HuH-7 (cell line): ENCODE data around the gene MGAT4C.
"Not testable (repeated sequence)": the region's sequence is repeated elsewhere in the genome, so short reads cannot be mapped to it uniquely, and the experiment has no call there.

ENCODE experiments used
- DNase-seq: peaks from one replicate; pipeline ENCODE4 v3.0.0; 2011; ENCODE audit warnings: low spot score

Gene MGAT4C

GRCh38 chr12:86256163-86256562 is at the start of gene MGAT4C:
Gene MGAT4C (minus strand): TSS chr12:86256391.
- no peak for DNase-seq

DNA sequence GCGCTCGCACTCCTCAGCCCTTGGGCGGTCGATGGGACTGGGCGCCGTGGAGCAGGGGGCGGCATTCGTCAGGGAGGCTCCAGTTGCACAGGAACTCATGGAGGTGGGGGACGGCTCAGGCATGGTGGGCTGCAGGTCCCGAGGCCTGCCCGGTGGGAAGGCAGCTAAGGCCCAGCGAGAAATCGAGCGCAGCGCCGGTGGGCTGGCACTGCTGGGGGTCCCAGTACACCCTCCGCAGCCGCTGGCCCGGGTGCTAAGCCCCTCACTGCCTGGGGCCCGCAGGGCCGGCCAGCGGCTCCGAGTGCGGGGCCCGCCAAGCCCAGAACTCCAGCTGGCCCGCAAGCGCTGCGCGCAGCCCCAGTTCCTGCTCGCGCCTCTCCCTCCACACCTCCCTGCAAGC is 40.2 kb upstream of the MGAT4C start:
- DNase-seq = not testable (repeated sequence)

GRCh38 chr12:86293682-86294240 is 37.6 kb upstream of the MGAT4C start:
- DNase-seq = no peak

GRCh38 chr12:86292480-86292879 is 36.3 kb upstream of the MGAT4C start:
- DNase-seq = no peak

DNA sequence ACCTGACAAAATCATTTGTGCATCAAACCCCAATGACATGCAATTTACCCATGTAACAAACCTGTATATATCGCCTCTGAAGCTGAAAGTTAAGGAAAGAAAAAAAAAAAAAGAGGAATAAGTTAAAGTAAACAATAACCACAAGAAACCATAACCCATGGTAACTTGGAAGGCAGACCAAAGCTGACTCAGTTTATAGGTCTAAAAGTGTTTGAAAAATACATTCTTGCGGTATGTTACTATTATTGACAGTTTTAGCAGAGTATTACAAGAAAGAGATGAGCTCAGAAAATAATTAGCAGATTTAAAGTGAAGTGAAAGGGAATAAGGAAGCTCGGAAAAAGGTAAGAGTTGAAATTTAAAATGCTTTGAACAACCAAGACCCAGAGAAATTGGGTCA is 34.4 kb upstream of the MGAT4C start:
- DNase-seq = no peak

DNA sequence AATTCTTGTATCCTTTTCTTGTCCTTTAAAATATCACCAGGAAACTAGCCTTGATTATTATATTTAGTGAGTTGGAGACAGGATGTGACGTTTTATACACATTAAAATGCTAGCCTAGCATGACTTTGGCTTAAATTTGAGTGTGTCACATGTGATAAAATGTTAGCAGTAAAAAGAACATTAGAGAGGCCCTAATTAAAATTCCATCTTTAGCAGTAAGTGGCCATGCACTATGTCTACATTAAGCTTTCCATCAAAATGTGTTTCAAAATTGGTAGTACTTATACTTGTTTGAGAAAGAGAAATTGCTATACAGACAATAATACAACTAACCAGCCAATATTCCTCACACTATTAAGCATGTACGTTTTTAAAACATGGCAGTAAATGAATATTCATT is 29.9 kb upstream of the MGAT4C start:
- DNase-seq = no peak

DNA sequence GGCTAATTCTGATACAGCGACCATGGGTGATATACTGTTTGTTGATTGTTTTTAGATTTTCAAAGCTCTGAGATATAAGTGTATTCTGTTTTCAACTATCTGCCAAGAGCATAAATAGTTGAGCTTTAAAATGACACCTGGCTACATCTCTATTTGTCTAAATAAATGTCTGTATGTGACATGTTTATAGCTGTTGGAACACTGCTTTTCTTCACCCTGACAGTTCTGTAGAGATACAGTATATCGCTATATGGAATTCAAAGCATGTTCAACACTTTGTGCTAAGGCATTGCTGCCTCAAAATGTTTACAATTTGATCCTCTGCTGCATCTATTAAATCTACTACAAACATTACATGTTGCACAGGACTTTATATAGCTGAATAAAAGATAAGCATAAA is 27.4 kb upstream of the MGAT4C start:
- DNase-seq = no peak

DNA sequence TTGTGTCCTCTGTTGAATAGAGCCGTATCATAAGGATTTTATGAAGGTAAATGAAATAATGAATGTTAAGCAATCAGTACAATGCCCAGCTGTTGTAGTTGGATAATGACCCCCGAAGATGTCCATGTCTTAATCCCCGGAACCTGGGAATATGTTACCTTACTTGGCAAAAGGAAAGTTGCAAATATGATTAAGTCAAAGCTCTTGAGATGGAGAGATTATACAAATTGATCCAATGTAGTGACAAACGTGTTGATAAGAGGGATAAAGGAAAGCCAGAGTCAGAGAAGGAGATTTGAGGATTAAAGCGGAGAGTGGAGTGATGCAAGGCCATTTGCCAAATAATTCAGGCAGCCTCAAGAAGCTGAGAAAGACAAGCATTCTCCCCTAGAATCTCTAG is 19.2 kb upstream of the MGAT4C start:
- no peak for DNase-seq

- no peak for DNase-seq
Observed at GRCh38 chr12:86265329-86265695, 9.1 kb upstream of the MGAT4C start.

DNA sequence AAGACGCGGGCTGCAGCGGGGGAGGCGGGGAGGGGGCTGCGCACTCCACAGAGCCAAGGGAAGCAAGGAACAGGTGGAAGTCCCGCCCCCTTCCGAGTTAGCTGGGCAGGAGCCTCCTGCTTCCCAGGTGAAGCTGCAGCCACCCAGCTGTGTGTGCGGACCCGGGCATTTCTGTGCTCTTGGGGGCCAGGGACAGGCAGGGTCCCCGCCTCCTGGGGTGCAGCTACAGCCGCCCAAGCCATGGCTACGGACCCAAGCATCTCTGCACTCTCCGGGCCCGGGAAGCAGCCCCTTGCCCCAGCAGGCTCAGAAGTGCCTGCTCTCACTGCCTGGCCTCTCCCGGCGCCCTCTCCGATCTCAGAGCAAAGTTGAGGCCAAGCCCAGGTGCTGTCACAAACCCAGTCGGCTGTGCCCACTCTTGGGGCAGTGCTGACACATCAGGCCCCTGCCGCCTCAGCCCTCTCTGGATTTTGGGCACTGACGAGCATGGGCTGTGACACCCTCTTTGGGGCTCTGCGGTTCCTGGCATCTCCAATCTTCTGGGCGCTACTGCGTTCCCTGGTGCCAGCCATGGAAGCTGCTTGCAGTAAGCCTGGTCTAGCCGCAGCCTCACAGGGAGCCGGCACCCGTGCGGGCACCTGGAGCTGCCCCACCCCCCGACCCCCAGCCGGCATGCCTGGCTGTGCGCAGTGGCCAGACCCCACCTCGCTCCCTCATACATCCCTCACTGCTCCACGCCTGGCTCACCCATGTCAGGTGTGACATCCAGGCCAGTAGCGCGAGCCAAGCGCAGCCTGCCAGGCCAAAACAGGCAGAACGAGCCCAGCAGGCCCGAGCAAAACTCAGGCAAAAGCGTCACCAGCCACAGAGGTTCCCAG is 8.5 kb upstream of the MGAT4C start:
- no peak for DNase-seq

- no peak for DNase-seq
Observed at GRCh38 chr12:86261578-86261977, 5.4 kb upstream of the MGAT4C start.

DNA sequence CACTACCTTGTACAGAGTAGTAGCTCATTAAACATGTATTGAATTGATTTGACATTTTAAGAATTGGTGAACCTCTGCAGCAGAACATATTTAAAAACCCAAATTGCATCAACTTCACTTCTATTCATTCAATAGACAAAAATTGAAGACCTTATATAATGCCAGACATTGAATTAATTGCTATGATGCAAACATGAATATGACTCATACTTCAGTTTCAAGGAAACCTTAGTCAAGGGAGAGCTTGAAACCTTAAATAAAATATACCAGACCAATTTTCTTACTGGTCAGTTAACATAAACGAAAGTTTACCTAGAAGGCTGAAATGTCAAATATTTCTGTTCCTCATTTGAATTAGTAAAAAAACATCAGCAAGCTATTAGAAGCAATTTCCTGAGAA is 5.0 kb upstream of the MGAT4C start:
- no peak for DNase-seq

DNA sequence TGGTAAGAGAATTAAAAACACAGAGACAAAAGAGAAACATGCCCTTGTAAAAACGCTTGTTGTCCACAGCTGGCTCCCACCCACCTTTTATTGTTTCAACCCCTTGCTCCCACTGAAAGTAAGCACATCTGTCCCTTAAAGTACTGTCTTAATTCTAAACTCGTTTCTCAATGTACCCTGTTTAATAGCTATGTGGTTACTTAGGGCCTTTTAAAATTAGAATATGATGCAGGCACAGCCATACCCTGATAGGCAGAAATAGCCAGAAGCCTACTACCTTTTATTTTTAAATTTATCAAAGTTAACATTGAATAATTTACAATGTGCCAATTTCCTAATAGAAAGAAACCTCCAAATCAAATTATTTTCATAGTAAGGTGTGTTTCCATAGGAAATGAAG is 4.0 kb upstream of the MGAT4C start:
- DNase-seq = no peak

DNA sequence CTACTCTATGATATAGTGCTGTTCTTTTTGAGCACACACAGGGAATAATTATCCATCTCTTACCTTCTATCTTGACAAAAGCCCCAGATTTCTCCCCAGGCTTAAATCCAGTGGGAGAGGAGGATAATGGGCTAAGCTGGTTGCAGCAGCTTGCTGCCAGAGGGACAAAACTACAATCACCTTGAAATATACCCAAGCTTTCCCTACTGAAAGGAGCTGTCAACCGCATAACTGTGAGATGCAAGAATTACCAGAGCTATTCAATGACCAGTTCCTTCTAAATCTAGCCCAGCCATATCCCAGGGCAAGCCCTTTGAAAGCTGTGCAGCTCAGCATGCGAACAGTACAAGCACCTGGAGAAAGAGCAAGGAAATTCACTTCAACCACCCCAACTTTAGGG is 943 bp upstream of the MGAT4C start:
- no peak for DNase-seq

- DNase-seq = no peak
Observed at GRCh38 chr12:86254399-86255107, 1.6 kb downstream of the MGAT4C start.

DNA sequence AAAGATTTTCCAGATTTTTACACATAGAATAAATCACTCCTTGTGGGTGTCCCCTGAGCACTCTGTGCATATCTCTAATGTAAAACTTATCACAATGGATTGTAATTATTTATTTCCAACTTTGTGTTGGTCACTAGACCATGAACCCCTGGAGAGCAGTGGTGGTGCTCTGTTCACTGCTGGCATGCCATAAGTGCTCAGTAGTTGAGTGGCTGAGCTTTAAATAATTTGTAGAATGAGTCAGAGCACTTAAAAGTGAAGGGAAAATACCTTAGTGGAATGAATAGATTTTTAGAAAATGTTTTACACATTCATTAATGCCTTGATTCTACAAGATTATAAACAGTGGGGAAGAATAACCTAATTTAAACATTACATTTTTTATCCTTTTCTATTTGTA is 6.3 kb downstream of the MGAT4C start:
- DNase-seq = no peak

DNA sequence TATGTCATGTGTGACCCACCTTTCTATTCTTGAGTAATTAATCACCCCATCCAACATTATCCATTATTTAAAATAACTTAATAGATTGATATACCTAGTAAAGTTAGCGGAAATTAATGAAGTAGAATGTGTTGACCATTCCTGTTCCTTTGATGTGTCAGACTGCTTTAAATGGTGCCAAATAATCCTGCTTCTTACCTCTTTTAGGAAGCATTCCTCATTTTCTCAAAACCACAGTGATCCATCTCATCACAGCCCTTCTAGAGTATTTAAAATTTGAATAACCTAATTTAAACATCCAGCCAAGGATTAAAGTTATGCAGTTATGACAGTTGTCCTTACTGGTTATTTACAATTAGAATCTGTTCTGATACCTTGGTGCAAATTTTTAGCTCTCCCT is 6.9 kb downstream of the MGAT4C start:
- no peak for DNase-seq

DNA sequence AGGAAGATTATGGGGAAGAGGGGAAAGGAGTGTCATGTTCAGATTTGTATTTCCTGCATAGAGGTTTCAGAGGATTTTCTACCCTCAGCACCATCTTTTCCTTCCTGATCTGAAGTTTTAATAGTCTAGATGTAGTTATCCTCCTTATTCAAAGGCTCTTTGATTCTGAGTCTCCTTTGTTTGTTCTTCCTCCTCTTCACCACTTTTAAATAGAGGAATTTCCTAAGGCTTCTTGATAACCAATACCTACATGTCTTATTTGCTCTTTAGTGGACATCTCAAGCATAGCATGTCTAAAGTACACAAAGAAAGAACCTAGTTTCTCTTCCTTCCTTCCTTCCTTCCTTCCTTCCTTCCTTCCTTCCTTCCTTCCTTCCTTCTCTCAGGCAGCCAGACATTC is 8.3 kb downstream of the MGAT4C start:
- DNase-seq = no peak

DNA sequence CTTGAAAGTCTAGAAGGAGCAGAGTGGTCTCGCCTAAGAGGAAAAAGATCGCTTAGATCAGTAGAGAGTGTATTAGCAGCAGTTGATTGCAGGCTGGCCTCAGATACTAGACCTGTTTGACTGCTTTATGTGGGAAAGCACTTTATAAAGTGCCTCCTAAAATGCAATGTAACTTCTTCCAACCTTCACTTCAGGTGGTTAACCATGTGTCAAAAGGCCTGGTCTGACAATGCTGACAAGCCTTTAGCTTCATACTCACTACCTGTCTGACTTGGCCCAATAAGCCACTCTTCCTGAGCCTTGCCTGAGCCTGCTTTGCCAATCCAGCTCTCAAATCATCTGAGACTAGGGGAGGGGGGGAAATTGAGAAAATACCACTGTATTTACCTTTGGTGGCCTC is 14.6 kb downstream of the MGAT4C start:
- no peak for DNase-seq

DNA sequence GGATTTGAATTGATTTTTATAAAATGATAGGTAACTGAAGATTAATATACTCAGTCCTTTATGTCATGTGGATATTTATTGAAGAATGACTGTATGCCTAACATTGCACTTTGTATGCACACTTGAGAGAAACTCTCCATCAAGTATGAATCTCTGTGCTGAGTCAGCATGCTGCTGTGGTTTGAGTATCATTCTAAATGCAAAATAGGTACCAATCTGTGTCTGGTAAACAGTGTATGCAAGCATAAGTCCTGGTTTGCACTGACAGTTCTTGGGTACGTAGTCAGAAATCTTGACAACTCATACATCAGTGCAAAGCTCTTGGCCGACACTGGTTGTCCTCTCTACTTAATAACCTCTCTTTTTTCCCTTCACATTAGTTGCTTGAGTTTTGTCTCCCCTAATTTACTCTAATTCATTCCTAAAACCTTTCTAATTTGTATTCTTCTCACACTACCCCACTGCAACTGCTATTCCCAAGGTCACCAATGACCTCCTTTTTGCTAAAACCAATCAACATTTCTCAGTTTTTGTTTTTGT is 21.8 kb downstream of the MGAT4C start:
- DNase-seq = no peak

DNA sequence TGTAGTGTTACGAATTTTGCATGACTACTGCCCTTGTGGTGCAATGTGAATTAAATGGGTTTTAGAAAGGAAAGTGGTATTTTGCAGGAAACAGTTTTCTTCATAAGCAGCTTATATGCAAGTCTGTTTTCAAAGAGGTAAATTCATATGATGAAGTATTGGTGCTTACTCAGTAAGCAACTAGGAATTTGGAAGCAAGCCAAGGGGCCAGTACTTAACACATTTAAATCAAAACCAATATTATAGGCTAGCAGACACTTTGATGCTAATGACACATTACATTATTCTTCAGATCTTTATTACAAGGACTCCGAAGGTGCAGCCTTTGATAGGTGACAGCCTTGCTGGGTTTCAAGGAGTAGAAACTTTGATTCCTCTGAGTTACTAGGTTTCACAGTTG is 23.1 kb downstream of the MGAT4C start:
- DNase-seq = no peak

DNA sequence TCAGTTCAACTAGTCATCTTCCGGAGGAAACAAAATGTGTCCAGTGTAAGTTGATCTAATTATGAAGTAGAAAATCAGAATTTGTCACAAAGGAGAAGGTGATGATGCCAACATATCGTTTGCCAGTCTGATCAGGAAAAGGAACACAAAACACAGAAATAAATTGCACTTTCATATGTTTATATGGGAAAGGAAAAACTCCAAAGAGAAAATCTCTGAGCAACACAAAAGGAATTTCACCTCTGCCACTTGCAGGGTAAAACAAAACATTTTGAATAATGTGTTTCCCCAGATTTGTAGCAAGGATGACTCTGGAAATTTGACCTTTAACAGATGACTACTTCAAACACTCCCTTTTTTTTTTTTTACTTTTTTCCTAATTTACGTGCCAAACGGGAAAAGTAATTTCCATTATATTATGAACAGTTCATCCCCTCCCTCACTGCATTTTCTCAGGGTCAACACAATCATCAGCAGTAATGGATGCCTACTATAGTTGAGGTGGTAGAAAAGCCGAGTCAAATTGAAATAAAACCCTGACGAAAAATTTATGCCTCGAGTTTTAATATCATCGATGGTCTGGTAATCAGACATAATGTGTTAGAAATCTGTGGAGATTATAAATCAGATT is 25.6 kb downstream of the MGAT4C start:
- no peak for DNase-seq

DNA sequence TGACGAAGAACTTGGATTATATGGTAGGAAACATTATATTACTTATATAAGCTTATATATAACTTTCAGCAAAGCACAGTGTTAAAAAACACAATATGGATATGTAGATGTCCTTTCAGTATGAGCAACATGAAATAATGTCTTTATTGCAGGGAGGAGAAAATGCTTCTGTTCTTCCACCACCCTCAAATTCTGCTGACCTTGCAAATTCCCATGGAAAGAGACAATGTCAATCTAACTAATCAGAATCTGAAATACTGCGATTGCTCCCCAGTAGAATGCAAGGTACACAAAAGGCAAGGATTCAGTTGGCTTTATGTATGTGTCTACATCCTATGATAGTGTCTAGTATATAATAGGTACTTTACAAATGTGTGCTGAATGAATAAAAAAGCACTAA is 26.4 kb downstream of the MGAT4C start:
- no peak for DNase-seq
